Muscle layer of duodenum (tissue), 2 donors: Measurements from ENCODE around the gene HMGB1.
A peak's percentile ranks its signal among the peaks of the same experiment; 100 is the strongest.

Experiments
- H3K27ac ChIP-seq: one replicate; pipeline ENCODE4 v1.7.0; 2013; ENCODE audit warnings: mild to moderate bottlenecking, low read length
- H3K27me3 ChIP-seq: one replicate; pipeline ENCODE4 v1.7.0; 2013; ENCODE audit warnings: low read depth, mild to moderate bottlenecking, control low read depth, low read length
- H3K36me3 ChIP-seq, 2 donors: one replicate each; pipeline ENCODE4 v1.7.0; 2013; ENCODE audit warnings: low read length in 2 of 2, control low read depth in 1 of 2, mild to moderate bottlenecking in 1 of 2; ENCODE audit not compliant: insufficient read depth in 2 of 2, control insufficient read depth in 1 of 2
- H3K4me1 ChIP-seq, 2 donors: one replicate each; pipeline ENCODE4 v1.7.0; 2013; ENCODE audit warnings: low read length in 2 of 2, mild to moderate bottlenecking in 2 of 2, control low read depth in 1 of 2, moderate library complexity in 1 of 2; ENCODE audit not compliant: insufficient read depth in 2 of 2, control insufficient read depth in 1 of 2
- H3K4me3 ChIP-seq, 2 donors: one replicate each; pipeline ENCODE4 v1.7.0; 2013; ENCODE audit warnings: low read length in 2 of 2, low read depth in 1 of 2, mild to moderate bottlenecking in 1 of 2
- H3K9me3 ChIP-seq, 2 donors: one replicate each; pipeline ENCODE4 v1.7.0; 2013; ENCODE audit warnings: low read length in 2 of 2, control low read depth in 1 of 2, mild to moderate bottlenecking in 1 of 2; ENCODE audit not compliant: control insufficient read depth in 1 of 2
- donor health status: healthy.

HMGB1 gene

DNA sequence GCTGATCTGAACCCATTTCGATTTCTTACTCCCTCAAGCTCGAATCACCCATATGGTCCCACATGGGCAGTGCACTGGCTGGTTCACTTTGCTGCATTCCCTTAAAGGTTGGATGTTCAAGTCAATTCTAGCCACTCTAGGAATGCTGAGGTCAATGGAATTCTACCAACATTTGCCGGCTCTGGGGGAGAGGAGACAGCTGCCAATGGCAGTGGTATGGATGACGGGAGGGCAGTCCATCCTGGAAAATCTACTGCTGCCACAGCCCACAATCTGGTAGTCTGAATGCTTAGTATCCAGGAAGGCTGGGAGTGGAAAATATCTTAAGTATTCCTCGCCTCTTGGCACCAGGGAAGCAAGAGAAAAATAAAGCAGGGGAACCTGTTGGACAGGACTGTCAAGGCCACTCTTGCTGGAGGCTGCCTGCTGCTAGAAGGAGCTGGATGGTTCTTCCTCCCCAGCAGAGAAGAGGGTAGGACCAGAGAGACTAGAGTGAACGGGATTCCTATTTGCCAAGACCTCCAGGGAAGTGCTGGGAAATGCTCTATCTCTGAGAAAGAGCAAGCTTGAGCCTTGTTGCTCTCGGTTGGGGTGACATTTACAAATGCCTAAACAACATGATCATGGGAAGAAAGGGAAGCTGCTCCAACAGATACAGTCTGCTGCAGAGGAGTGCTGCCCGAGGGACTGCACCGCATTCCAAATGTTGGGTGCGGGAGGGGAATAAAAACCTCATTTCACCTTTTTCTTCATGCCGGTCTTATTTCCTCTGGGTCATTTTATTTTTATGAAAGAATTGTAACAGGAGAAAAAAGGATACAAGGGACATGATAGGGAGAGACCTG lies 20.7 kb upstream of the HMGB1 start:
- Histone ChIP-seq H3K27me3 (no peaks in the 10 kb centered on the region), H3K4me3 (no peak overlapping the region), H3K36me3 (no peaks in the 10 kb centered on the region), H3K9me3 (no peaks in the 10 kb centered on the region), H3K27ac (no peak overlapping the region), H3K4me1 (no peaks in the 10 kb centered on the region)

DNA sequence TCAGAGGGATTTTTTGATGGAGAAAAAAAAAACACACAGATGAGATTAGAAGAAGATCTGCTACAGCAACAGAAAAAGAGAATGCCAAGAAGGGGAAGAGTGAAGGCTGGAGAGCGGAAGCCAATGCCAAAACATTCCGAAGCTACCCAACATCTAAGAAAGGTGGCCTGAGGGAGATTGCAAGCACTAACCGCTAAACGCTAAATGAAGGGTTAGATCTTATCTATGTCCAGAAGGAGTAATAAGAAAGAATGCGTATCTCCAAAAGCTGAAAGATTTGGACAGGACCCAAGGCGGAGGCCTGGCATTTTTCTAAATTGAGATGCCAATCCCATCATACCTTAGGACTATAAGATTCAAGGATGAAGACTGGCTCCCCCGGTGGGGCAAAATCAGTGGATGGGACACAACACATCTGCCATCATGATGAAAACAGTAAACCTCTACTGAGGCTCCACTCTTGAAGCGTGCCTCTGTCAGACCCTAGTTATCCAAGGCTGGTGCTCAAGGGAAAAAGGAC lies 15.6 kb upstream of the HMGB1 start:
- no peaks in the 10 kb centered on the region for H3K27me3 ChIP-seq
- no peak overlapping the region for H3K27ac ChIP-seq
- no peaks in the 10 kb centered on the region for H3K9me3 ChIP-seq
- no peaks in the 10 kb centered on the region for H3K36me3 ChIP-seq
- no peak overlapping the region for H3K4me3 ChIP-seq
- no peaks in the 10 kb centered on the region for H3K4me1 ChIP-seq

DNA sequence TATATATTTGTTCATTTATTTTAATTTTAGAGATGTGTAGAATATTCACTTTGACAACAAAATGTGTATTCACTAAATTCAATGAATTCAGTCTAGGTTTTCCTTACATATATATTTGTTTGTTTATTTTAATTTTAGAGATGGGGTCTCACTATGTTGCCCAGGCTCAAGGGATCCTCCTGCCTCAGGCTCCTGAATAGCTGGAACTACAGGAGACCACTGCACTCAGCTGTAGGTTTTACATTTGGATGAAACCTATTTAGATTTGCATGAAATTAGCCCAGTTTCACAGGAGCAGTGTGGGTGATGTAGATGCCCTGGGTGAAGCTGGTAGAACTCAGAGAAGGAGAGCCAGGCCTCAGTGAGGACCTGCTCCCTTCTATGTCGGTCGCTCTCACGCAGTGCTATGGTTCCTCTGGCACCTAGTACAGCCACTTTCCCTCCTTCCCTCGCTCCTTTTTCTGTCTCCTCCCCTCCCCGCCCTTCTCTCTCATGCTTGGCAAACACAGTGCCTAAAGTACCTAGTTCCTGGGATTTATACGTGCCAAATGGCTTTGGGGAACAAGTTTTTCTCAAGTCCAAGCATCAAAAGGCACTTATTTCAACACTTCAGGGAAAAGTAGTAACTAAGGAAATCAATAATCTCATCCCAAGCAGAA lies 14.7 kb upstream of the HMGB1 start:
- no peaks in the 10 kb centered on the region for H3K9me3 ChIP-seq
- no peaks in the 10 kb centered on the region for H3K36me3 ChIP-seq
- no peaks in the 10 kb centered on the region for H3K4me1 ChIP-seq
- no peak overlapping the region for H3K27ac ChIP-seq
- no peaks in the 10 kb centered on the region for H3K27me3 ChIP-seq
- no peak overlapping the region for H3K4me3 ChIP-seq

DNA sequence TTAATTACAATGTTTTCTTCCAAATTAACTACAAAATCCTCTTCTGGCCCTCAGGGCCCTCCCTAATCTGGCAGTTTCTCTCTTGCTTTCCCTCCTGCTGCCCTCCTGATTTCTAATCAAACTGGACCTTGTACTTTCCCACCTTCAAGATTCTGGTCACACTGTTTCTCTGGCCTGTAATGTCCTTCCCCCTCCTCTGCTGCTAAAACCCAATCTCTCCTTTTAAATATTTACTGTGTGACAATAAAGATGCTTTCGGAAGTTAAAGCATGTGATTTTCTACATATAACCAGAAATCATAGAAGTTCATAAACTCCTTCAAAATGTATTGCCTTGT lies 14.1 kb upstream of the HMGB1 start:
- Histone ChIP-seq H3K4me1 (no peaks in the 10 kb centered on the region), H3K36me3 (no peaks in the 10 kb centered on the region), H3K4me3 (no peak overlapping the region), H3K27me3 (no peaks in the 10 kb centered on the region), H3K27ac (no peak overlapping the region), H3K9me3 (no peaks in the 10 kb centered on the region)

DNA sequence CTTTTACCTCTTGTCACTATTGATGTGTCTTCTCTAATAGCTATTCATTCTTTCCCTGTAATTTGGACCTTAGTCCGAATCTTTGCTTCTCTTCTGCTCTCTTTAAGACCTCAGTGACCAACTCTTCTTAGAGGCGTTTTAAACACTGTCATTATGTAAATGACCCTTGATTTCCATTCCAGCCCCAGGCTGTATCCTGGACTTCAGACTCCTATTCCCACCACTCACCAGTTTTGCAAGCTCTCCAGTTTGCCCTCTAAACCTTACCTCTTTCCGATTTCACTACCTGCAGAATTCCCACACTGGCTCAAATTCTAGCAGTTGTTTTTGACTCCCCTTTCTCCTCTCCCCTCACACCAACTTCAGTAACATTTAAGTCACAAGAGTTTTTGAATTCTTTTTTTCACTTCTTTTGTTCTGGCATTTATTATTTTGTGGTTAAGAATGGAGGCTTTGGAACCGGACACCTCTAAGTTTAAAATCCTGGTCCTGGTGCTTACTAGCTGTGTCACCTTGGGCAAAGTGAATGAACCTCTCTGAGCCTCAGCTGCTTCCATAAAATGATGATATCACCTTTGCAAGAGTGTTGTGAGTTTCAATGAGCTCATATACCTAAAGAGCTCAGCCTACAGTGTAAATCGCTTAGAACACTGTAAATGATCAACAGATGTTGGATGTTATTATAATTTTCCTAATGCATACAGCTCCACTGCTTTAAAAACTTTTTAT lies 13.6 kb upstream of the HMGB1 start:
- no peaks in the 10 kb centered on the region for H3K9me3 ChIP-seq
- H3K27ac ChIP-seq = no peak overlapping the region
- no peaks in the 10 kb centered on the region for H3K4me1 ChIP-seq
- no peaks in the 10 kb centered on the region for H3K36me3 ChIP-seq
- H3K4me3 ChIP-seq = no peak overlapping the region
- H3K27me3 ChIP-seq = no peaks in the 10 kb centered on the region

DNA sequence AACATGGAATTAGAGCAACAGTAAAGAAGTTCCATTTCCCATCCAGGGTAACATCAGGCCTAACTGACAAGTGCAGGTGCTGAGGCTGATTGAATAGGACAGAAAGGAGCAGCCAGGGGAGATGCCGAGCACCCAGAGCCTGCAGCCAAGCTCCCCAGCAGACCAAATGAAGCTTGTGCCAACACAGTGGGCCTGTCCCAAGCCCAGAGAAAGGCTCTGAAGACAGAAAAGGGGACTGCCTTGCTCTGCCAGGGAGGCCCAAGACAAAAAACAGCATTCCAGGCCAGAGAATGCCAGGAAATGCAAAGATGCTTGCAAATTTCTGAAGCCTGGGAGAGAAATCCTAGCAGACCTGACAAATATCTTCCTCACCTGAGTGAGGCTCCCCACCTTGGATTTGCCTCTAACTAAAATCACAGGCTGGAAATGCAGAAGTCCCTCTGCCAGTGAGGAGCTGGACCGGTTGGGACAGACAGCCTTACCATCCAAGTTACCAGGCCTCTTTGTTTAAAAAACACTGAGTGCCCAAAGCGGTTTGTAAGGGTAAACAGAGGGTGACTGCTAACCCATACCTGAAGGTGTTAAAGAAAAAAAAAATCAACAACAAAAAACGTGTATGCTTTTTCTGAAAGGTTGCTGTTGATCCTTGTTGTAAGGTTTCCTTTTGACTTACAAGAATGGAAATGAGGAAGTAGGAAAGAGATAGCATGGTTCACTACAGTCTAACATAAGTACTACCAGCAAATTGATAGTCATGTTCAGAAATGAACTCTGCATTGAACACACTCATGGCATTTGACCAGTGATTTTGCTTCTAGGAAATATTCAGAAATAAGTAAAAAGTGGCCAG lies 11.8 kb upstream of the HMGB1 start:
- no peak overlapping the region for H3K4me3 ChIP-seq
- no peaks in the 10 kb centered on the region for H3K27me3 ChIP-seq
- H3K4me1 ChIP-seq = no peaks in the 10 kb centered on the region
- no peaks in the 10 kb centered on the region for H3K36me3 ChIP-seq
- H3K27ac ChIP-seq = no peak overlapping the region
- no peaks in the 10 kb centered on the region for H3K9me3 ChIP-seq

DNA sequence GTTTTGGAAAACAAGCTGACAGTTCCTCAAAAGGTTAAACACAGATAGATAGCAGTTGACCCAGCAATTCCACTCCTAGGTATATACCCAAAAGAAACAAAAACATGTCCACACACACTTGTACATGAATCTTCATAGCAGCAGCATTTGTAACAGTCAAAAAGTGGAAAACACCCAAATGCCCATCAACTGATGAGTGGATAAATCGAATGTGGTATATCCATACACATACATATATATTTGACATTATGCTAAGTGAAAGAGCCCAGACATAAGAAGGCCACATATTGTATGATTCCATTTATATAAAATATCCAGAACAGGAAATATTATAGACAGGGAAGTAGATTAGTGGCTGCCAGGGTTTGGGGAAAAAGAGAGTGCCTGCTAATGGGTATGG lies 7.9 kb upstream of the HMGB1 start:
- no peaks in the 10 kb centered on the region for H3K9me3 ChIP-seq
- H3K4me1 ChIP-seq = no peaks in the 10 kb centered on the region
- no peaks in the 10 kb centered on the region for H3K36me3 ChIP-seq
- H3K4me3 ChIP-seq = no peak overlapping the region
- no peaks in the 10 kb centered on the region for H3K27me3 ChIP-seq
- no peak overlapping the region for H3K27ac ChIP-seq

DNA sequence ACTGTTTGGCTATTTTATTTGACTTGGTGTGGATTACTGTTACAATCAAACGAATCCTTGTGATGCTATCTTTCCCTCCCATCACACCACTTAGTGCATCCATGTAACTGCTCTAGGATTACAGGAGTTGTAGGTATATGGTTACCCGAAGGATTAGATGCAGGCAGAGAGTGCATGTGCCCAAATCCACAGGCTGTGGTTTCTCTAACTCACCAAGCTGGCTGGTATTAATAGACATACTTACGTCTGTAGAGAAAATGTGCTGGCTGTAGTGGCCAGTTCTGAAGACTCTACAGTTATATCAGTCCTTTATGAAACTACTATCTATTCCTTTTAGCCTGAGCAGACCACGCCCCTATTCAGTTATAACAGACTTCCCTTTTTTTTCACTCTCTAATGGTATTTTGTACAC lies 1.1 kb upstream of the HMGB1 start:
- Histone ChIP-seq H3K9me3 (no peaks in the 10 kb centered on the region), H3K4me3 (no peak overlapping the region), H3K27me3 (no peaks in the 10 kb centered on the region), H3K4me1 (peaks cover 0 to 23% of the 10 kb centered on the region in 2 donors), H3K27ac (no peak overlapping the region), H3K36me3 (peaks cover 0 to 10% of the 10 kb centered on the region in 2 donors)

DNA sequence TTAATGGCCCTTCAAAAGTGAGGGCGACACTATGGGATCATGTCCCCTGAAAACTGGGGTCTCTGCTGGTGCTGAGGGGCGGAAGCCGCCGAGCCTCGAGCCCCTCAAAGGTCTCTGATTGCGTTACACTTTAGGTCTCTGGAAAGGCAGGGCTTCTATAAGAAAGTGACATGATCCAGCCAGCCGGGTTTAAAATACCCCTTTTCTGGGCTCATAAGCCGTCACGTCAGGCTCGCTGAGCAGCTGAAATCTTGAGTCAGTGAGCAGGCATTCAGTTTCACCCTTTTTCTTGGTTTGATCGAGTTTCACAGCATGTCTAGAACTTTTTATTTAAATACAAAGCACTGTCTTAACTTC lies 600 bp upstream of the HMGB1 start:
- Histone ChIP-seq H3K27me3 (no peaks in the 10 kb centered on the region), H3K4me1 (peaks cover 0 to 27% of the 10 kb centered on the region in 2 donors), H3K4me3 (peak overlapping the region; percentile 52 to 78), H3K36me3 (peaks cover 0 to 13% of the 10 kb centered on the region in 2 donors), H3K27ac (no peak overlapping the region), H3K9me3 (no peaks in the 10 kb centered on the region)

DNA sequence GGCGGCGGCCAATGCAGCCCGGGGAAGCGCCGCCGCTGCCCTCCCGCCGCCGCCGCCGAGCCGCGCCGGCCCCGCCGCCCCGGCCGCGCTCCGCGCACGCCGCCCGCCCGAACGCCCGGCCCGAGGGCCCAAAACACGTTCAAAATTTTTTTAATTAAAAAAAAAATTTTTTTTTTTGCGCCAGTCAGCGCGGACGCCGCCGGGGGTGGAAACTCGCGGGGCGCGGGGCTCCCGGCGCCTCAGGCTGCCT lies 468 bp downstream of the HMGB1 start:
- H3K36me3 ChIP-seq = peaks cover 0 to 14% of the 10 kb centered on the region in 2 donors
- H3K4me1 ChIP-seq = peaks cover 0 to 29% of the 10 kb centered on the region in 2 donors
- peak overlapping the region; percentile 79 for H3K27ac ChIP-seq
- H3K4me3 ChIP-seq = peak overlapping the region; percentile 52 to 78
- H3K9me3 ChIP-seq = no peaks in the 10 kb centered on the region
- no peaks in the 10 kb centered on the region for H3K27me3 ChIP-seq
